Measurements from ENCODE around the gene ADAMTS16.

ADAMTS16 gene

DNA sequence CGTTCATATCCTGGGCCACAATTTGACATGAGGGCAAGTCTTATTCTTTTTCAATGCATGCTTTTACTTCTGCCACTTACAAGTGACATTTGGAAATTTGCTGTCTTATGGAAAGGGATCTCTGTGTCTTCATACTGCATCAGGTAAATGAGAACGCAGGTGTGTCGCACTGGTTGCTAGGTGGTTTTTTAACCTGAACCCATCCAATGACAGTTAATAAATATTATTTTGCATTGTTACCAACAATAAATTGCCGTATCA, 1.1 kb downstream of the ADAMTS16 start:
- Histone ChIP-seq H3K79me2 (ENCODE audit: insufficient read depth, low read length) (no peaks in the 10 kb centered on the region), H3K27me3 (ENCODE audit: insufficient read depth, low read length) (peaks cover 5% of the 10 kb centered on the region; the same call in 1 of the 2 replicates), H3F3A (ENCODE audit: insufficient read depth, low read length) (no peaks in the 10 kb centered on the region), H3K9me2 (ENCODE audit: low read depth, low read length) (no peaks in the 10 kb centered on the region), H3K4me2 (ENCODE audit: low read length) (no peak overlapping the region), H2AFZ (ENCODE audit: low read length) (no peak overlapping the region), H3K9ac (ENCODE audit: low read length) (no peak overlapping the region), H3K4me3 (ENCODE audit: low read depth, low read length, poor library complexity, severe bottlenecking) (no peak overlapping the region), H4K20me1 (ENCODE audit: insufficient read depth, low read length) (no peaks in the 10 kb centered on the region), H3K36me3 (ENCODE audit: insufficient read depth, low read length) (no peaks in the 10 kb centered on the region), H3K9me3 (ENCODE audit: low read length) (no peaks in the 10 kb centered on the region), H3K27ac (ENCODE audit: low read depth, low read length, poor library complexity, severe bottlenecking) (no peak overlapping the region), H3K4me1 (ENCODE audit: insufficient read depth, low read length, severe bottlenecking) (no peaks in the 10 kb centered on the region)
- TF ChIP-seq EZH2 (IDR thresholded peaks at IDR 0.05; ENCODE audit: borderline replicate concordance, low read length), result no peak
- TF ChIP-seq, protein P1, sequence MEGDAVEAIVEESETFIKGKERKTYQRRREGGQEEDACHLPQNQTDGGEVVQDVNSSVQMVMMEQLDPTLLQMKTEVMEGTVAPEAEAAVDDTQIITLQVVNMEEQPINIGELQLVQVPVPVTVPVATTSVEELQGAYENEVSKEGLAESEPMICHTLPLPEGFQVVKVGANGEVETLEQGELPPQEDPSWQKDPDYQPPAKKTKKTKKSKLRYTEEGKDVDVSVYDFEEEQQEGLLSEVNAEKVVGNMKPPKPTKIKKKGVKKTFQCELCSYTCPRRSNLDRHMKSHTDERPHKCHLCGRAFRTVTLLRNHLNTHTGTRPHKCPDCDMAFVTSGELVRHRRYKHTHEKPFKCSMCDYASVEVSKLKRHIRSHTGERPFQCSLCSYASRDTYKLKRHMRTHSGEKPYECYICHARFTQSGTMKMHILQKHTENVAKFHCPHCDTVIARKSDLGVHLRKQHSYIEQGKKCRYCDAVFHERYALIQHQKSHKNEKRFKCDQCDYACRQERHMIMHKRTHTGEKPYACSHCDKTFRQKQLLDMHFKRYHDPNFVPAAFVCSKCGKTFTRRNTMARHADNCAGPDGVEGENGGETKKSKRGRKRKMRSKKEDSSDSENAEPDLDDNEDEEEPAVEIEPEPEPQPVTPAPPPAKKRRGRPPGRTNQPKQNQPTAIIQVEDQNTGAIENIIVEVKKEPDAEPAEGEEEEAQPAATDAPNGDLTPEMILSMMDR (IDR thresholded peaks at IDR 0.05; ENCODE audit: low read length), result no peak

- Histone ChIP-seq H3K79me2 (ENCODE audit: insufficient read depth, low read length) (no peaks in the 10 kb centered on the region), H3K36me3 (ENCODE audit: insufficient read depth, low read length) (no peaks in the 10 kb centered on the region), H3K9me2 (ENCODE audit: low read depth, low read length) (no peaks in the 10 kb centered on the region), H3K4me2 (ENCODE audit: low read length) (no peak overlapping the region), H3K9me3 (ENCODE audit: low read length) (no peaks in the 10 kb centered on the region), H2AFZ (ENCODE audit: low read length) (no peak overlapping the region), H3K27me3 (ENCODE audit: insufficient read depth, low read length) (peaks cover 5% of the 10 kb centered on the region; the same call in 1 of the 2 replicates), H3K4me1 (ENCODE audit: insufficient read depth, low read length, severe bottlenecking) (no peaks in the 10 kb centered on the region), H3K9ac (ENCODE audit: low read length) (no peak overlapping the region), H4K20me1 (ENCODE audit: insufficient read depth, low read length) (no peaks in the 10 kb centered on the region), H3K4me3 (ENCODE audit: low read depth, low read length, poor library complexity, severe bottlenecking) (no peak overlapping the region), H3F3A (ENCODE audit: insufficient read depth, low read length) (no peaks in the 10 kb centered on the region), H3K27ac (ENCODE audit: low read depth, low read length, poor library complexity, severe bottlenecking) (no peak overlapping the region)
- TF ChIP-seq, protein P1 (IDR thresholded peaks at IDR 0.05; ENCODE audit: low read length), result peak; percentile 72
- TF ChIP-seq EZH2 (IDR thresholded peaks at IDR 0.05; ENCODE audit: borderline replicate concordance, low read length), result no peak
Measured at GRCh38 chr5:5141625-5142525, 1.7 kb downstream of the ADAMTS16 start.

DNA sequence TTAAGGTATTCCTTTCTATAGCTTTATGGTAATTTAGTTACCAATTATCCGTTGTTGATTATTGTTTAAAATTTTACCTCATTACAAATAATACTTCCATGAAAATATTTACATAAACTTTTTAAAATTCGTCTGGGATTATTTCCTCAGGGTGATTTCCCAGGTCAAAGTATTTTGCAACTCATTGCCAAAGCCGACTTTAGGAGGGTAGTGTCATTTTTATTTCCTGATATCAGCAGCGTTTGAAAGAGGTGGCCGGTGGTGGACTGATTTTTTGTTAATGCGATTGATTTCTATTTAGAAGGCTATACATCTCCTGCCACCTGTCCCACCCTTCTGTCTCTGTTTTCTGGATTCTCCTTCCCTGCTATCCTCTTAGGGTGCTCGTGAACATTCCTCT, 4.3 kb downstream of the ADAMTS16 start:
- Histone ChIP-seq H3F3A (ENCODE audit: insufficient read depth, low read length) (no peaks in the 10 kb centered on the region), H3K9me3 (ENCODE audit: low read length) (no peaks in the 10 kb centered on the region), H3K79me2 (ENCODE audit: insufficient read depth, low read length) (no peaks in the 10 kb centered on the region), H3K9me2 (ENCODE audit: low read depth, low read length) (no peaks in the 10 kb centered on the region), H4K20me1 (ENCODE audit: insufficient read depth, low read length) (no peaks in the 10 kb centered on the region), H3K36me3 (ENCODE audit: insufficient read depth, low read length) (no peaks in the 10 kb centered on the region), H3K4me1 (ENCODE audit: insufficient read depth, low read length, severe bottlenecking) (no peaks in the 10 kb centered on the region), H3K4me3 (ENCODE audit: low read depth, low read length, poor library complexity, severe bottlenecking) (no peak overlapping the region), H3K27ac (ENCODE audit: low read depth, low read length, poor library complexity, severe bottlenecking) (no peak overlapping the region), H2AFZ (ENCODE audit: low read length) (no peak overlapping the region), H3K27me3 (ENCODE audit: insufficient read depth, low read length) (peaks cover 5% of the 10 kb centered on the region; the same call in 1 of the 2 replicates), H3K4me2 (ENCODE audit: low read length) (no peak overlapping the region), H3K9ac (ENCODE audit: low read length) (no peak overlapping the region)
- no peak for TF ChIP-seq EZH2 (IDR thresholded peaks at IDR 0.05; ENCODE audit: borderline replicate concordance, low read length)
- TF ChIP-seq, protein P1 (IDR thresholded peaks at IDR 0.05; ENCODE audit: low read length), result no peak
